Measurements from ENCODE around the gene DCAF8. TPM values are rescaled to one million over a fixed set of nuclear protein-coding genes. Genes with fewer than 3 reads are reported as not detected.

The DCAF8 gene
- total RNA-seq, 2 donors from 2014 or later, result 185 to 238 TPM

DNA sequence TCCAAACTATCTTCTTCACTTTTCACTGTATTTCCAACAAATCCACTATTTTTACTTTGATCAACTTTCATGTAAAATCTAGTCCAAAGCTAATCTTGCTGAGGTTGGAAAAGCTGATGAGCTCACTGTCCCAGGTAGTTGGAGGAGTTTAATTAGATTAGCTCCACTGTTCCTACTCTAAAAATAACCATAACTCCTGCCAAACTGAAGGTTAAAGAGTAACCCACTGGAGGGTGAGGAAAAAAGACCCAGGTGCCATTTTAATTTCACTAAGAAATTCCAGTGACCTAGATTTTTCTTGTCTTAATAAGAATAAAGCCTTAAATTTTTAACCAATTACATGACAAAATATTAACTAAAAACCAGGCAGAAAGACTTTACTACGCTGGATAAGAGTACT lies 15.3 kb downstream of the DCAF8 start:
- TF ChIP-seq, protein P1, sequence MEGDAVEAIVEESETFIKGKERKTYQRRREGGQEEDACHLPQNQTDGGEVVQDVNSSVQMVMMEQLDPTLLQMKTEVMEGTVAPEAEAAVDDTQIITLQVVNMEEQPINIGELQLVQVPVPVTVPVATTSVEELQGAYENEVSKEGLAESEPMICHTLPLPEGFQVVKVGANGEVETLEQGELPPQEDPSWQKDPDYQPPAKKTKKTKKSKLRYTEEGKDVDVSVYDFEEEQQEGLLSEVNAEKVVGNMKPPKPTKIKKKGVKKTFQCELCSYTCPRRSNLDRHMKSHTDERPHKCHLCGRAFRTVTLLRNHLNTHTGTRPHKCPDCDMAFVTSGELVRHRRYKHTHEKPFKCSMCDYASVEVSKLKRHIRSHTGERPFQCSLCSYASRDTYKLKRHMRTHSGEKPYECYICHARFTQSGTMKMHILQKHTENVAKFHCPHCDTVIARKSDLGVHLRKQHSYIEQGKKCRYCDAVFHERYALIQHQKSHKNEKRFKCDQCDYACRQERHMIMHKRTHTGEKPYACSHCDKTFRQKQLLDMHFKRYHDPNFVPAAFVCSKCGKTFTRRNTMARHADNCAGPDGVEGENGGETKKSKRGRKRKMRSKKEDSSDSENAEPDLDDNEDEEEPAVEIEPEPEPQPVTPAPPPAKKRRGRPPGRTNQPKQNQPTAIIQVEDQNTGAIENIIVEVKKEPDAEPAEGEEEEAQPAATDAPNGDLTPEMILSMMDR (conservative IDR thresholded peaks at IDR 0.05), result no peak
- Histone ChIP-seq H3K36me3 (ENCODE audit: control insufficient read depth, insufficient read depth, low read length) (peaks cover 52% of the 10 kb centered on the region), H3K4me1 (ENCODE audit: control insufficient read depth, insufficient read depth, low read length) (no peaks in the 10 kb centered on the region), H3K4me3 (ENCODE audit: low read length) (no peak overlapping the region), H3K27ac (ENCODE audit: low read depth, low read length) (no peak overlapping the region), H3K27me3 (ENCODE audit: control insufficient read depth, insufficient read depth, low read length, poor library complexity, severe bottlenecking) (no peaks in the 10 kb centered on the region), H3K9ac (ENCODE audit: extremely low read depth, low read length, poor library complexity, severe bottlenecking) (no peak overlapping the region), H3K9me3 (ENCODE audit: control insufficient read depth, low read length) (no peaks in the 10 kb centered on the region)
- no peak for DNase-seq
- H3K4me3 Mint-ChIP-seq, result no peak overlapping the region
- 94 to 100% methylated on average over 1 of the region's 1 CpG for WGBS, 2 experiments (ENCODE audit: insufficient coverage in 1 of 2, insufficient read length in 1 of 2)
- H3K27me3 Mint-ChIP-seq (ENCODE audit: insufficient read depth), result no peaks in the 10 kb centered on the region
- H3K27ac Mint-ChIP-seq, result no peak overlapping the region
- H3K4me1 Mint-ChIP-seq, result peaks cover 17% of the 10 kb centered on the region
- H3K36me3 Mint-ChIP-seq (ENCODE audit: low read depth), result peaks cover 40% of the 10 kb centered on the region
- no peaks in the 10 kb centered on the region for H3K9me3 Mint-ChIP-seq

- TF ChIP-seq, protein P1 (conservative IDR thresholded peaks at IDR 0.05), result no peak
- H3K4me3 Mint-ChIP-seq, result no peak overlapping the region
- H3K9me3 Mint-ChIP-seq, result no peaks in the 10 kb centered on the region
- DNase-seq, result no peak
- Histone ChIP-seq H3K4me1 (ENCODE audit: control insufficient read depth, insufficient read depth, low read length) (no peaks in the 10 kb centered on the region), H3K36me3 (ENCODE audit: control insufficient read depth, insufficient read depth, low read length) (peaks cover 42% of the 10 kb centered on the region), H3K27ac (ENCODE audit: low read depth, low read length) (no peak overlapping the region), H3K9me3 (ENCODE audit: control insufficient read depth, low read length) (no peaks in the 10 kb centered on the region), H3K27me3 (ENCODE audit: control insufficient read depth, insufficient read depth, low read length, poor library complexity, severe bottlenecking) (no peaks in the 10 kb centered on the region), H3K4me3 (ENCODE audit: low read length) (no peak overlapping the region), H3K9ac (ENCODE audit: extremely low read depth, low read length, poor library complexity, severe bottlenecking) (no peak overlapping the region)
- H3K27me3 Mint-ChIP-seq (ENCODE audit: insufficient read depth), result no peaks in the 10 kb centered on the region
- peaks cover 39% of the 10 kb centered on the region for H3K36me3 Mint-ChIP-seq (ENCODE audit: low read depth)
- H3K4me1 Mint-ChIP-seq, result peaks cover 13% of the 10 kb centered on the region
- 90% methylated on average over 1 of the region's 1 CpG; no CpG with 5 or more reads in 1 of the 2 experiments for WGBS, 2 experiments (ENCODE audit: insufficient coverage in 1 of 2, insufficient read length in 1 of 2)
- H3K27ac Mint-ChIP-seq, result peak overlapping the region; percentile 23
Measured at GRCh38 chr1:160245434-160245833, 16.9 kb downstream of the DCAF8 start.

GRCh38 chr1:160244209-160244608 lies 18.1 kb downstream of the DCAF8 start:
- H3K4me1 Mint-ChIP-seq, result peaks cover 13% of the 10 kb centered on the region
- H3K36me3 Mint-ChIP-seq (ENCODE audit: low read depth), result peaks cover 45% of the 10 kb centered on the region
- peaks cover 43% of the 10 kb centered on the region for H3K36me3 ChIP-seq (ENCODE audit: control insufficient read depth, insufficient read depth, low read length)
- H3K27me3 ChIP-seq (ENCODE audit: control insufficient read depth, insufficient read depth, low read length, poor library complexity, severe bottlenecking), result no peaks in the 10 kb centered on the region
- H3K9ac ChIP-seq (ENCODE audit: extremely low read depth, low read length, poor library complexity, severe bottlenecking), result no peak overlapping the region
- H3K27ac ChIP-seq (ENCODE audit: low read depth, low read length), result no peak overlapping the region
- H3K27me3 Mint-ChIP-seq (ENCODE audit: insufficient read depth), result no peaks in the 10 kb centered on the region
- H3K4me3 Mint-ChIP-seq, result no peak overlapping the region
- H3K4me1 ChIP-seq (ENCODE audit: control insufficient read depth, insufficient read depth, low read length), result no peaks in the 10 kb centered on the region
- no peak for DNase-seq
- TF ChIP-seq, protein P1 (conservative IDR thresholded peaks at IDR 0.05), result no peak
- H3K4me3 ChIP-seq (ENCODE audit: low read length), result no peak overlapping the region
- no peaks in the 10 kb centered on the region for H3K9me3 Mint-ChIP-seq
- no peaks in the 10 kb centered on the region for H3K9me3 ChIP-seq (ENCODE audit: control insufficient read depth, low read length)
- 96% methylated on average over 1 of the region's 1 CpG; no CpG with 5 or more reads in 1 of the 2 experiments for WGBS, 2 experiments (ENCODE audit: insufficient coverage in 1 of 2, insufficient read length in 1 of 2)
- no peak overlapping the region for H3K27ac Mint-ChIP-seq
